D341Med (cell line): Measurements from ENCODE around the gene DYNLT2B.
"Not testable (repeated sequence)": the region's sequence is repeated elsewhere in the genome, so short reads cannot be mapped to it uniquely, and the experiment has no call there.

Experiments used
- DNase-seq: peaks from one replicate; pipeline ENCODE4 v3.0.0; 2012; ENCODE audit warnings: low spot score

DYNLT2B gene

DNA sequence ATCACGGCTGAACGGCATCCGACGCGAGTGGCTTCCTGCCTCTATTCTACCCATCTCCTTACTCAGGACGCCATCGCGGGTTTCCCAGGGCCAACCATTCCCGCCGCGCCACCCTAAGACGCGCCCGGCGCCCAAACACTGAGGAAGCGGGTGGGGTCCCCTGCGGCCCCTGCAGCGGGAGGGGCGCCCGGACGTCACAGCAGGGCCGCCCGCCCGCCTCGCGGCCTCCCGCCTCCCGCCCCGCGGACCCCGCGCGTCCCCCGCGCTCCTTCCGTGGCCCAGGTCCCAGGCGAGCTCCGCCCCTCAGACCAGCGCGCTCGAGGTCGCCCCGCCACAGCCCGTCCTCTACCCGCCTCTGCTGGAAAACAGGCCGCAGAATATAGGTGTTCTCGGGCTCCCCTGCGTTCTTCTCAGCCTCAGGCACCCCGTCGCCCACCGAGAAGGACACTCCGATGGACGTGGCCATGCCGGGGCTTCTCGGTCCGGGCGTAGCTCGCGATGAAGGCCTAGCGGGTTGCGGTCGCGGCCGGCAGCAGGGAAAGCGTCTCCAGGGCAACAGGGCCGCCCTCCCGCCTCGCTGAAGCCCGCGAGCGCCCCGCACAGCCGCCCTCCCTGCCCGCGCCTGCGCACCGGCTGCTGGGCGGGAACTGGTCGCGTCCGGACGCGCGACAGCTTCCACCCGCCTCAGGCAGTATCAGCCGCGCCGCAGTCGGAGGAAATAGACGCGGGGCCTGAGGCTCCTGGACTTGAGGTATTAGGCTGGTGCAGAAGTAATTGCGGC is at the start of gene DYNLT2B:
Gene DYNLT2B, minus strand, starts transcription at position 554 of the 781 bp plus-strand sequence. Its CDS starts 88 bp downstream, at position 466.
- peak; percentile 100 for DNase-seq

DNA sequence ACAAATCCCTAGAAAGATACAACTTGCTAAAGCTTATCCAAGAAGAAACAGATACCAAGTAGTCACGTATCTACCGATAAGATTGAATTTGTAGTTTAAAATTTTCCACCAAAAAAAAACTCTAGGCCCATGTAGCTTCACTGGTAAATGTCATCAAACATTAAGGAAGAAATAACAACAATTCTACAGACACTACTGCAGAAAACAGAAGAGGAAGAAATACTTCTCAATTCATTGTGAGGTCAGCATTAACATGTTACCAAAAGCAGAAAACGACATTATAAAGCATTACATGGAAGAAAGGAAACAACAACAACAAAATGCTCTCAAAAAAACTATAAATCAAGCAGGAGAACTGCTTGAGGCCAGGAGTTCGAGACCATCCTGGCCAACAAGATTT is 47.7 kb upstream of the DYNLT2B start:
- DNase-seq: no peak

GRCh38 chr3:196360586-196360985 is 42.5 kb upstream of the DYNLT2B start:
- DNase-seq: no peak

DNA sequence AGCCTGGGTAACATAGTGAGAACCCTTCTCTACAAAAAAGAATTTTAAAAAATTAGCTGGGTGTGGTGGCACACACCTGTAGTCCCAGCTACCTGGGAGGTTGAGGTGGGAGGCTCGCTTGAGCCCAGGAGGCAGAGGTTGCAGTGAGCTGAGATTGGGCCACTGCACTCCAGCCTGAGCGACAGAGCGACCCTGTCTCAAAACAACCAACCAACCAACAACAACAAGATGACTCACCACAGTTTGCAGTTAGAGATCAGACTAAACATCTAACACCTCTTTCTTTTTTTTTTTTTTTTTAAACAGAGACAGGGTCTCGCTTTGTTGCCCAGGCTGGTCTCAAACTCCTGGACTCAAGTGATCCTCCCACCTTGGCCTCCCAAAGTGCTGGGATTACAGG is 40.5 kb upstream of the DYNLT2B start:
- DNase-seq: not testable (repeated sequence)

DNA sequence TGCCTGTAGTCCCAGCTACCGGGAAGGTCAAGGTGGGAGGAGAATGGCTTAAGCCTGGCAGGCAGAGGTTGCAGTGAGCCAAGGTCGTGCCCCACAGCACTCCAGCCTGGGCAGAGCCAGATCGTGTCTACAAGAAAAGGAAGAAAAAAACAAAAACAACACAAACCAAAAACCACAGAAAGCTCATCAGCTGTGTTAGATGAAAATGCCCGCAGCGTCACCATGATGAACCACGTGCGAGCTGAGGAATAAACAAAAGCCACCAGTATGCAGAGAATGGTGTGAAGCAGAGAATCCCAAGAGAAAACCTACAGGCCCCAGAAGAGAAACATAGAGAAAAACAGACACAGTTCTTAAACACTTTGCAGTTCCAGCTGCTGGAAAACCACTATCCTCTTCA is 39.9 kb upstream of the DYNLT2B start:
- DNase-seq: no peak

DNA sequence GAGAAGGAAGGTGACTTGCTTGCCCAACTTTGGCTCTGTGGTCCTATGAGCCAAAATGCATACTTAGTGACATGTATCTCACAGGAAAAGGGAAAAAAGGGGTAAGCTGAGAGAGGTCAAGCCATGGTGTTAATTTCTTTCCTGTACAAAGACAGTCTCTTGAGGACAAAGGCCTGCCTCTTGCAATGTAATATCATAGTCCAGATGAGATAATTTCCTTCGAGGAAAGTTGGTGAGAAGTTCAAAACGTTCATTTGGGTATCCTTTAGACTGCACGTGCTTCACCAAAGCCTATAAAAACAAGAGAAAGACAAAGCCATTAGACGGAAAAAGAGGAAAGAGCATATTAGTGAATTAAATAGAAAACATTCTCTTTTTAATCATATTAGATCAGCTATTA is 38.5 kb upstream of the DYNLT2B start:
- no peak for DNase-seq

DNA sequence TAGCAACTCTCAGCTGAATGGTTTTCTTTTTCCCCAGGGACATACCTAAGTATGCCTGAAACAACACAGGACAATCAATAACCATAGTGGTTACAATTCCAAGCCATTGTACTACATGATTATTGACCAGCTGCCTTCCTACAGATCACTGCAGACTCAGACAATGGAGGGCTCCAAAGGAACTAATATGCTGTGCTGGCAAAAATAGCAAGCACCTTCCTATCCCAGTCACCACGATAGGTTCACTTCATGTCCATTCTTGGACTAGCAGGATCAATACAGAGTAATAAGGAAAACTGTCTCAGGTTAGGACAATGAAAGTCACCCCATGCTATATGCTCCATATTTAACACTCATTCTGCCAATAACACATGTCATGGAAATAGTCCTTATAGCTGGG is 37.6 kb upstream of the DYNLT2B start:
- DNase-seq: no peak

DNA sequence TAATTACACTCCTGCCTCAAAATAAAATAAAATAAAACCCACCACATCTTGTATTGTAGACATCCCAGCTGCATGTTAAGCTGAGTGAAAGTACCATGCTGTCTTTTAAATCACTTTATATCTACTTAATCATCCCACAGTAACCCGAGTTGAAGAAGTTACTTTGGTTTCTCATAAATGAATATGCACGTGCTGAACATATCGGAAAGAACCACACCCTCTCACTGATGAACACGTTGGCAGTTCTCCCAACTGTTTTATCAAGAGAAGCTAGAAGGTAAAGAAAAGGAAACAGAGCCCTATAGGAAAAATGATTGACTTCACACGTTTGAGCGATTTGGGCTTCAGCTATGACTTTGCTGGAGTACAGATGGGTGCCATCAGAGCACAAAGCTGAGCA is 36.1 kb upstream of the DYNLT2B start:
- no peak for DNase-seq

DNA sequence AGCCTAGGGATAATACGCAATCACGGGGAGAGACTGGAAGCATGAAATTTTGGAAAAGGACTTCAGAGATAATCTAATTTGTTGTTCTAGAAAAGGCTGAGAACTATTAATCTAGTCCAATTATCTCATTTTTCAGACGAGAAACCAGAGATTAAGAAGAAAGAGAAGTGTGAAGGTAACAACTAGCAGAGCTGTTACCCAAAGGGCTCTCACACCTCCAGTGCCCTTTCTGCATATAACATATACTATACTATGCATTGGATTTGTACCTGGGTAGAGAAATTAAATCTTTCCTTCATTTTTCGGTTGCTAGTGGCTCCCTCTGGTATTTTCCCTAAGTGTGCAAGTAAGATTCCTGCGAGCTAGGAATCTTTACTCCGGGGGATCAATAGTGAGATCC is 33.5 kb upstream of the DYNLT2B start:
- no peak for DNase-seq

- DNase-seq: no peak
These were observed 32.0 kb upstream of the DYNLT2B start for GRCh38 chr3:196350067-196350466.

- no peak for DNase-seq
These were observed 30.7 kb upstream of the DYNLT2B start for GRCh38 chr3:196348698-196349097.

- DNase-seq: no peak
These were observed 26.6 kb upstream of the DYNLT2B start for GRCh38 chr3:196344663-196345062.

- not testable (repeated sequence) for DNase-seq
These were observed 25.9 kb upstream of the DYNLT2B start for GRCh38 chr3:196343917-196344316.

DNA sequence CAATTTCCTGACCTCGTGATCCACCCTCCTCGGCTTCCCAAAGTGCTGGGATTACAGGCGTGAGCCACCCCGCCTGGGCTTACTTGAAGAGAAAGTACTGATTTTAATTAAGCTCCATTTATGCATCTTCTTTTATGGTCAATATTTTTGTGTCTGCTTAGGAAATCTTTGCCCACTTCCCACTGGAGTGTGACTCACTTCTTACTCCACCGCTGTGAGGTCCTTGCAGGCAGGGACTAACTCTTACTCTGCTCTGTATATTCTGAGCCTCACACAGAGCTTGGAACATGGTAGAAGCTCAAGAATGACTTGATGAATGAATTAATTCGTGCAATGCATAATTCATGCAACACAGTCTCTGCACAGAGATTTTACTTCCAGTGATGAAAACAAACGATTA is 23.1 kb upstream of the DYNLT2B start:
- DNase-seq: no peak

- DNase-seq: no peak
These were observed 22.4 kb upstream of the DYNLT2B start for GRCh38 chr3:196340466-196340865.

DNA sequence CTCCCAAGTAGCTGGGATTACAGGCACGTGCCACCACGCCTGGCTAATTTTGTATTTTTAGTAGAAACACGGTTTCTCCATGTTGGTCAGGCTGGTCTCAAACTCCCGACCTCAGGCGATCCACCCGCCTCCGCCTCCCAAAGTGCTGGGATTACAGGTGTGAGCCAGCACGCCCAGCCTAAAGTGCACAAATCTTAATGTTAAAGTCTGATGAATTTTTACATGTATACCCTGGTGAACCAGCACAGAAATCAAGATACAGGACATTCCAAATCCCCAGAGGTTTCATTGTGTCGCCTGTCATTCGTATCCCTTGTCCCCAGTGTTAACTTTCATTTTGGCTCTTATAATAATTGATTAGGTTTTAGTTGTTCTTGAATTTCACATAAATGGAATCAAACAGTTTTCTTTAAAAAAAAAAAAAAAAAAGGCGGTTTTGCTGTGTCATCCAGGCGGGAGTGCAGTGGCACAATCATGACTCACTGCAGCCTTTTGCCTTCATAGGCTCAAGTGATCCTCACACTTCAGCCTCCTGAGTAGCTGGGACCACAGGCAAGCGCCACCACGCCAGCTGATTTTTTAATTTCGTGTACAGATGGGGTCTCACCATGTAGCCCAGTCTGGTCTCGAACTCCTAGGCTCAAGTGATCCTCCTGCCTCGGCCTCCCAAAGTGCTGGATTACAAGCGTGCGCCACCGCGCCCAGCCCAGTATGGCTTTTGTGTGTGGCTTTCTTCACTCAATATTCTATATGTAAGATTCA is 21.6 kb upstream of the DYNLT2B start:
- DNase-seq: no peak

DNA sequence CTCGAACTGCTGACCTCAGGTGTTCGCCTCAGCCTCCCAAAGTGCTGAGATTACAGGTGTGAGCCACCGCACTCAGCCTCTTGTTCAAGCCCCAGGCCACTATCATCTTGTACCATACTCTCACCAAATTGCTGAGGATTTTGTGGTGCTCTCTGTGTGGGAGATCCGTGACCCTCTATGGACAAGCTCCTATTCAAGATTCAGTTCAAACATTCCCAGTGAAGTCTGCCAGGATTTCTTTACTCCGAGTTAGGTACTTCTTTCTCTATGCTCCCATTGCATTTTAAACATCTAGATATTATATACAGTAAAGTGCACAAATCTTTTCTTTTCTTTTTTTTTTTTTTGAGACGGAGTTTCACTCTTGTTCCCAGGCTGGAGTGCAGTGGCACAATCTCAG is 21.0 kb upstream of the DYNLT2B start:
- DNase-seq: no peak

DNA sequence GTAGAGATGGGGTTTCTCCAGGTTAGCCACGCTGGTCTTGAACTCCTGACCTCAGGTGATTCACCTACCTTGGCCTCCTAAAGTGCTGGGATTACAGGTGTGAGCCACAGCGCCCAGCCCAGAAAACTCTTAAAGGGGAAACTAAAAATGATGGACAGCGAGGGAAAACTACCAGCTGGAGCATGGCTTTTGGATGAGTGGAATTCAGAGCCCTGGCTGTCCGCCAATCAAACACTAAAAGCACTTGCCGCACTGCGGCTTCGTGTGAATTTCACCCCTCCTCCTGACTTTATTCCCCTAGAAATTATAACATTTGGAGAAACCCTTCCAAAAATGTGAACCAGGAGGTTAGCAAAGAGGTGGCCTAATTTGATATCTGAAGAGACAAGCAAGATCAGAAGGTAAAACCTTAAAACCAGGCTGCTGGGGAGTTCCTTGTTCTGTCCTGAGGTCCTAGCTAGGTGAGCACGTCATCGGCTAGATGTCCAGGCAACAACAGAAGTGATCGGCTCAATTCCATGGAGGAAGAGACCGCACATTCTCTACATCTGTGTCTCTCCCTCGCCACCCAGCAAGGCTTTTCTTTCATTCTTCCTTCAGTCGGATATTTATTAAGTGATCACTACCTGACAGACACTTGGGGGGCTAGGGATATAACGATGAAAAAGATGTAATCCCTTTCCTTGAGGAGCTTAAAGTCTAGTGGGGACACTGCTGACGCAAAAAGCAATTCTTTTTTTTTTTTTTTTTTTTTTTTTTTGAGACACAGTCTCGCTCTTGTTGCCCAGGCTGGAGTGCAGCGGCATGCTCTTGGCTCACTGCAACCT is 18.5 kb upstream of the DYNLT2B start:
- DNase-seq: no peak

DNA sequence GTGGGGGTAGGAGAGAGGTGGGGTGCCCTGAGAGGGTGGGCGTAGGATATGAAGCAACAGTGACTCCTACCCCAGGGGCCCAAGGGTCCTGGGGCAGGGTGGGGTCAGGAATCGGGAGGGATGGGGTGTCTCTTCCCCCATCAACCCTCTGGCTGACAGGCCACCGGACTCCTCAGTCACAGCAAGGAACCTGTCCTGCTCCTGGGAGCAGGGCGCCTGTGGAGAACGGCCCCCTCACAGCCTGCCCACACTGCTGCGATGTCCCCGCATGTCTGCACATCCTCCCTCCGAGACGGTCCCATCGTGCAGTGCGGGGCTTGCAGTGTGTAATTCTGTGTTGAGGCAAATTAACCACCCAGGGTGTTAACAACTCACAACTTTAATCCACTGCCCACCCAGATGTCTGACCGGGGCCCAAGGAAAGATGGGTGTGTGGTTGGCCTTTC is 17.5 kb upstream of the DYNLT2B start:
- DNase-seq: no peak

GRCh38 chr3:196334982-196335381 is 16.9 kb upstream of the DYNLT2B start:
- no peak for DNase-seq

GRCh38 chr3:196332168-196332567 is 14.1 kb upstream of the DYNLT2B start:
- DNase-seq: no peak

DNA sequence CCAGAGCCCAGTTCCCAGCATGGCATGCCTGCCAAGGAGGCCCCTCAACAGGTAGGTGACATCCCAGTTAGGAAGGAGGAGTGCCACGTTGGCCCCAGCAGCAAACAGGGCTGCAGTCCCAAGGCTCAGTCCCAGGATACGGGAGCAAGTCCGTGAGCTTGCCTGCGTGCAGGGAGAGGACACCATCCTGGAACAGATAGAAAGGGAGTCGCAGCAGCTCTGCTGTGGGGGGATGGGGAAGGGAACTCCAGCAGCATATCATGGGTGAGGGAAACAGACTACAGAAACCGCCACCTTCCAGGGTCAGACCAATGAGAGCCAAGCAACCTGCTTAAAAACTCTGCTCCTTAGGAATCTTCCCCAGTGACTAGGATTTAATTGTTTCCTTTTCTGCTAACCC is 9.4 kb upstream of the DYNLT2B start:
- no peak for DNase-seq

DNA sequence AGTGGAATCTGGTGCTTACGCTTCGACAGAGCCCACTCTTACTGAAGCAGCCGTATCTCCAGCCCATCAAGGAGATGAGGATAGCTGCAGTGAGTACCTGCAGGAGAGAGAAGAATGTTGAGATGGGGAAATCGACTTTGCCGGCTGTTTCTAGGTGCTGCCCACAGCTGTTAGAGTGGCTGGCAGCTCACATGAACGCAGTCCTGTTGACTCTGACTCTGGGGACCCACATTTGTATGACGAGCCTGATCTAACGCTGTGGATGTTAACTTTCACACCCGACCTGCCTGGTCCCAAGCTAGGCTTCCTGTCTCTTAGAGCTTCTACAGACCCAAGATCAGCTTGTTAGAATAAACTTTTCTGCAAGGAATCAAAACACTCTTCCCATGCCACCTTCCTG is 8.9 kb upstream of the DYNLT2B start:
- DNase-seq: no peak
